Ectodermal cell (in vitro differentiated cells): ENCODE results near the gene TEX52.

Source experiments
- H3K27ac ChIP-seq: 2 replicates; pipeline ENCODE4 v1.7.0; 2013; ENCODE audit warnings: mild to moderate bottlenecking, low read depth, low read length; ENCODE audit not compliant: insufficient read depth, poor library complexity, severe bottlenecking
- H3K27me3 ChIP-seq: 2 replicates; pipeline ENCODE4 v1.7.0; 2013; ENCODE audit warnings: mild to moderate bottlenecking, low read length; ENCODE audit not compliant: insufficient read depth, control insufficient read depth, poor library complexity, severe bottlenecking
- H3K36me3 ChIP-seq: one replicate; pipeline ENCODE4 v1.7.0; 2013; ENCODE audit warnings: low read length; ENCODE audit not compliant: control insufficient read depth, insufficient read depth
- H3K4me1 ChIP-seq: one replicate; pipeline ENCODE4 v1.7.0; 2013; ENCODE audit warnings: low read length; ENCODE audit not compliant: control insufficient read depth, insufficient read depth
- H3K4me3 ChIP-seq: 2 replicates; pipeline ENCODE4 v1.7.0; 2013; ENCODE audit warnings: low read depth, low read length, control low read depth; ENCODE audit not compliant: insufficient read depth
- H3K9me3 ChIP-seq: 2 replicates; pipeline ENCODE4 v1.7.0; 2013; ENCODE audit warnings: mild to moderate bottlenecking, low read length, moderate library complexity; ENCODE audit not compliant: control insufficient read depth
- WGBS, 2 experiments: methylation state at CpG; one replicate each; pipeline ENCODE4 v1.1.7; 2013; ENCODE audit warnings: missing lambda C conversion rate in 2 of 2; 5-methylcytosine and 5-hydroxymethylcytosine counted together

The TEX52 gene

DNA sequence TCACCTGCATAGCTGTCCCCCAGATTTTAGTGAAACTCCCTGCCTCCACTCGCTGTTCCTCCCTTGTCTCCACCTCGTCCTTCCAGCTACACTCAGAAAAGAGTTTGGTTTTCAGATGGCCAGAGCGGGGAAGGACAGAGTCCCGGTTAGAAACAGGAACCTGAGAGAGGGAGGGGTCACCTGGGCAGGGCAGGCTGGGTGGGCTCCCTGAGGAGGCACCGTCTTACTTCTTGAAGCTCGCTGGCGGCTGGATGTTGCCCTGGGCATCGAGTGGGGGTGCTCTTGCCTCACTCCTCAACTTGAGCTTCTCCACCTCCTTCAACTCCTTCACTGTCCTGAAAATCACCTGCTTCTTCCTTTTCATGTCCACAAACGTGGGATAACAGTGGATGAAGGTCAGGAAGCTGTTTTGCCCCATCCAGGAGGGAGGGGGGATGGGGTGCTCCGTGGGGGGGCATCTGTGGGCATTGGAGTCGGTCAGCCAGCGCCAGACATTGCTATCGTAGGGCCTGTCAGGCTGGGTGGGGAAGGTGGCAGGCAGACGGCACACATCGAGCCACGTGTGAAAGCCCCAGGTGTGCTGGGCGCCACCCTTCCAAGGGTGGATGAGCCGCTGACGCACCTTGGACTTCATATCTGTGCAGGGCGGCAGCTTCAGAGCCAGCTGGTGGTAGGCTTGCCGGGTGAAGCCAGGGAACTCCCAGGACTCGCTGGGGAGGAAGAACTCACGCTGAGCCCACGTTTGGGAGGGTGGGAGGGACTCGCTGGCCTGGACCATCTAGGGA lies 2.0 kb downstream of the TEX52 start:
- Histone ChIP-seq H3K36me3 (peaks cover 16% of the 10 kb centered on the region), H3K4me3 (no peak overlapping the region), H3K27me3 (no peaks in the 10 kb centered on the region), H3K9me3 (no peaks in the 10 kb centered on the region), H3K27ac (no peak overlapping the region), H3K4me1 (peaks cover 19% of the 10 kb centered on the region)
- WGBS, 2 experiments = 87 to 88% methylated on average over 25 of the region's 25 CpGs

DNA sequence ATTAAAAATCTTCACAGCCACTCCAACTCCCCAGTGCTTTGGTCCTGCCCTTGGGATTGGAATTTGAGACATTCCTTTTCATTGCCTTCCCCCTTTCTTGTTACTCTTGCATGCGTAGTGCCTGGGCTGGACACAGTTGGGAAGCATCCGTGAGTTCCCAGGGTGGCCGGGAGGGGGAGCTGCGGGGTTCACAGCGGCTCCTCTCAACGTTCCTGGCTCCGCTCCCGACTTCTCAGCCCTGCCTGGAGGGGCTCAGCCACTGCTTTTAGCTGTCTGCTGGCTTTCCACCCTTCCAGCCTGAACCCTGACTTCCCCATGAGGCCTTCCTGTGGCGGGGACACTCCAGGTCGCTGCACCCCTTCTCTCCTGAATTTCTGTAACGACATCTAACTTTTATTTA lies 3.2 kb downstream of the TEX52 start:
- WGBS, 2 experiments = 7 to 9% methylated on average over 10 of the region's 11 CpGs
- H3K27ac ChIP-seq = no peak overlapping the region

DNA sequence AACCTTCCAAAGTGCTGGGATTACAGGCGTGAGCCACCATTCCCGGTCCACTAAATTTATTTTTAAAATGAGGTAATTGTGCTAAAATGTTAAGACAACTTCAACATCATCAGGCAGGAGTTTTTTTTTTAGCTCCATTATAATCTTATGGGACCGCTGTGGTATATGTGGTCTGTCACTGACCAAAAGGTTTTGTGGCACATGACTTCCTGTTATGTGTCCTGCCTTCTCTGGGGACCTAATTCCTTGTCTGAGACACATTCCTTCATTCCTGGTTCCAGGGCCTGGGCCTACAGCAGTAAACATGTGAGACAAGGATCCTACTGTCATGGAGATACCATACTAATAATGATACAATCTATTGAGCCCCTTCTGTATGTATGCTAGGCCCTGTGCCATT lies 4.9 kb downstream of the TEX52 start:
- peaks cover 16% of the 10 kb centered on the region for H3K4me1 ChIP-seq
- no peaks in the 10 kb centered on the region for H3K27me3 ChIP-seq
- no peaks in the 10 kb centered on the region for H3K9me3 ChIP-seq
- no peak overlapping the region for H3K4me3 ChIP-seq
- H3K27ac ChIP-seq = no peak overlapping the region
- WGBS, 2 experiments = 94 to 96% methylated on average over 3 of the region's 3 CpGs
- H3K36me3 ChIP-seq = no peaks in the 10 kb centered on the region

More for the DNA sequence above, 3.2 kb downstream of the TEX52 start:
- H3K27me3 ChIP-seq = no peaks in the 10 kb centered on the region
- peaks cover 4% of the 10 kb centered on the region for H3K36me3 ChIP-seq
- peaks cover 20% of the 10 kb centered on the region for H3K4me1 ChIP-seq
- no peak overlapping the region for H3K4me3 ChIP-seq
- no peaks in the 10 kb centered on the region for H3K9me3 ChIP-seq

DNA sequence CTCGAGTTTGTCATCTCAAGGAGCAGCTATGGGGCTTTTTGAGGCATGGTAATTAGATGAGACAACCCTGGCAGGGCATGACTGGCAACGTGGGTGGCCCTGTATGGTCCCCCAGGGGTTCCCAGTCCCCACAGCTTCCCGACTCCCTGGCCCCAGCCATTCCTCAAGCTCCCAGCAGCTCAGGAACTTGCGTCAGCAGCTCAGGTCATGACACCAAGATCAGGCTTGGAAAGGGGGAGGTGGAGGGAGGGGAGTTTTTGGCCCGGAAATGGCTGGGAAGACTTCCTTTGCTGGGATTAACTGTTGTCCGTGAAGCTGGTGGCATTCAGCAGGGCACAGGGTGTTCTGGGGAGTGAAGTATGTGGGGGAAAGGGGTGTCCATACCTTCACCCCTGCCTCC lies 11.6 kb downstream of the TEX52 start:
- H3K27me3 ChIP-seq = no peaks in the 10 kb centered on the region
- peaks cover 30% of the 10 kb centered on the region for H3K4me1 ChIP-seq
- no peak overlapping the region for H3K4me3 ChIP-seq
- no peaks in the 10 kb centered on the region for H3K36me3 ChIP-seq
- 44 to 48% methylated on average over 6 of the region's 6 CpGs for WGBS, 2 experiments
- no peaks in the 10 kb centered on the region for H3K9me3 ChIP-seq
- H3K27ac ChIP-seq = no peak overlapping the region

DNA sequence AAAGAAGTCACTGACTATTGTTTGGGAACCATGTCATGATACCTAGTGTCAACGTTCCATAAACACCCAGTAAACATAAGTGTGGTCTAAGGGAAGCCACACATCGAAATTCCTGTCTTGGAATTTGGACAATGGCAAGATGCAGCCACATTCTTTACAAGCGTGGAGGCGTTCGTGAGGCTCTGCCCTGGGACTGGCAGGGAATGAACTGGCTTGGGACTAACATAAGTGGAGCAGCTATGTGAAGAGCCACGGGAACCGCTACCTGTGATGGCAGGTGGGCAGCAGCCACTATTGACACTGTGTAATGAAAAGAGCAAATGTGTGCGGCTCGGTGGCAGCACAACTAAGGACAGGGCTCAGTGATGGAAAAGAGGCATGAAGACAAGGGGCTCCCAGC lies 12.1 kb downstream of the TEX52 start:
- H3K36me3 ChIP-seq = no peaks in the 10 kb centered on the region
- no peaks in the 10 kb centered on the region for H3K27me3 ChIP-seq
- H3K9me3 ChIP-seq = no peaks in the 10 kb centered on the region
- H3K4me3 ChIP-seq = no peak overlapping the region
- 92% methylated on average over 9 of the region's 9 CpGs for WGBS, 2 experiments
- no peak overlapping the region for H3K27ac ChIP-seq
- H3K4me1 ChIP-seq = peaks cover 30% of the 10 kb centered on the region

DNA sequence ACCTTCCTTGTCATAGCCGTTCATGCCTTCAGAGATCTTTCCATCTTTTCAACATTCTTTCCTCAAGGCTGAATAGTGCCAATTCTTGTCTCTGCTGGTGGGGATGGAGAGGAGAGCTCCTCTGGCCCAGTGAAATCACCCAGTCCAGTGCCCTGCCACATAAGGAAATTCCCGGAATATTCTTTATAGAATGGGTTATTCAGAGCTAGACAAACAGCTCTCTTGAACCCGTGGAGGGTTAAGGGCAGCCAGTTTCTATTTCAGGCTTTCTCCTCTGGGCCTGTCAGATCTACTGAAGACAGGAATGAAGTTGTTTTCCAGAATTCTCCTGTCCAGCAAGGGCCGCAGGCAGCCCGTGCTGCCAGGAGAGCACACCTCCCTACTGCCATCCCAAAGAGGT lies 13.9 kb downstream of the TEX52 start:
- WGBS, 2 experiments = 91 to 94% methylated on average over 5 of the region's 5 CpGs
- peaks cover 18% of the 10 kb centered on the region for H3K4me1 ChIP-seq

DNA sequence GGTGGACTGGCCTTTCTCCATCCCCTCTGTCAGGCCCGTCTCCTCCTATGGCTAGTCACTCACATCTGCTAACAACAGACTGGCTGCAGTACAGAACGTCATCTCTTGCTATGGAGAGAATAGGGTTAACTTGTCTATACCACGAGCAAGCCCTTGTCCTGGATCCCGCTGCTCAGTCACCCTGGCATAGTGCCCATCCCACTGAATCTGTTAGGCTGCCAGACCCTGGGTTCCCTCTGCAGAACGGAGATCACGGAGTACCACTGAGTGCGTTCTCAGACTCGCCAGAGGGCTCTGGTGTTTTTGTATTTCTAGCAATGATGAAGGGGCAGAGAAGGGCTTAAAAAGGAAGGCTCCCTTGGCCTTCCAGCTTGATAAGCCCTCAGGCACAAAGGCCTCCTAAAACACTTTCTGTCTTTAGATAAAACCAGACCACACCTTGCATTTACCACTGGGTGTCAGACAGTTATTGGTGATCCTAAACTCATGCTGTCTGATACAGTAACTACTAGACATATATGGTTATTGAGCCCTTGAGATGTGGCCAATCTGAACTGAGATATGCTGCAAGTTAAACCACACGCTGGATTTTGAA lies 15.7 kb downstream of the TEX52 start:
- Histone ChIP-seq H3K27ac (no peak overlapping the region), H3K4me3 (no peak overlapping the region), H3K27me3 (no peaks in the 10 kb centered on the region), H3K4me1 (peaks cover 13% of the 10 kb centered on the region), H3K36me3 (no peaks in the 10 kb centered on the region), H3K9me3 (no peaks in the 10 kb centered on the region)
- 80 to 87% methylated on average over 9 of the region's 9 CpGs for WGBS, 2 experiments

More for the DNA sequence above, 13.9 kb downstream of the TEX52 start:
- no peaks in the 10 kb centered on the region for H3K9me3 ChIP-seq
- no peaks in the 10 kb centered on the region for H3K36me3 ChIP-seq
- no peak overlapping the region for H3K27ac ChIP-seq
- no peaks in the 10 kb centered on the region for H3K27me3 ChIP-seq
- no peak overlapping the region for H3K4me3 ChIP-seq

DNA sequence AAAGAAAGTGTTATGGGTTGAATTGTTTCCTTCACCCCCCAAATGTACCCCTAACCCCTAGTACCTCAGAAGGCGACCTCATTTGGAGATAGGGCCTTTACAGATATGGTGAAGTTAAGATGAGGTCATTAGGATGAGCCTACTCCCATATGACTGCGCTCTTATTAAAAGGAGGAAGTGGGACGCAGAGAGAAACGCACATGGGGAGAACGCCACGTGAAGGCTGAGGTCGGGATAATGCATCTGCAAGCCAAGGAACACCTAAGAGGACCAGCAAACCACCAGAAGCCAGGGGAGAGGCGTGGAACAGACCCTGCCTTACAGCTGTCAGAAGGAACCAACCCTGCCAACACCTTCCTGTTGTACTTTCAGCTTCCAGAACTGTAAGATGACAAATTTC lies 20.3 kb downstream of the TEX52 start:
- peaks cover 22% of the 10 kb centered on the region for H3K4me1 ChIP-seq
- no peak overlapping the region for H3K27ac ChIP-seq
- no peaks in the 10 kb centered on the region for H3K27me3 ChIP-seq
- WGBS, 2 experiments = 85% methylated on average over 8 of the region's 8 CpGs
- H3K9me3 ChIP-seq = no peaks in the 10 kb centered on the region
- H3K4me3 ChIP-seq = no peak overlapping the region
- H3K36me3 ChIP-seq = peaks cover under 1% of the 10 kb centered on the region

DNA sequence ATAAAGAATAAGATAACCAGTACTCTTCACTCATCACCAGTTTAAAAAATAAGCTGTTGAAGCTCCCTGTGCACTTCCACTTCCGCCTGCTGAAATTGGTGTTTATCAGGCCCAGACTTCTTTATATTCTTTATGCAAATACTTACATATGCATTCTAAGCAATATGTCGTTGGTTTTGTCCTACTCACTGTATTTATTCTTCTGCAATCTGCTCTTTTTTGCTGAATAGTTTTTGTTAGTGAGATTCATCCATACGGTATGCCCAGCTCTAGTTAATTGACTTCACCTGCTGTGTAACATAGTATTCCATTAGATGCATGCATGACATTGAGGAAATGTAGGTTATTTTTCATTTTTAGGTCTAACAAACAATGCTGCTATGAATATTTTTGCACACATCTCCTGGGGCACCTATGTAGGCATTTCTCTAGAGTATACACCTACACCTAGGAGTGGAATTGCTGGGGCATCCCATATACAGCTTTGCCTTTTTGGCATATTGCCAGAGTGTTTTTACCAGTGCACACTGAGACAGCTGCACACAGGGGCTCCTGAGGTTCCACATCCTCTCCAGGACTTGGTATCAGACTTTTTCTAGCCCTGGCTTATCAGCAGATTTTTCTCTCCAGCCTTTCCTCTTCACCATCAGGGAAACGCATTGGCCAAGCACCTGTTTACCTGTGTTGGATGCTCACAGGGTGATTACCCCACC lies 21.0 kb downstream of the TEX52 start:
- Histone ChIP-seq H3K36me3 (peaks cover 6% of the 10 kb centered on the region), H3K9me3 (no peaks in the 10 kb centered on the region), H3K4me1 (peaks cover 22% of the 10 kb centered on the region), H3K27me3 (no peaks in the 10 kb centered on the region), H3K4me3 (no peak overlapping the region), H3K27ac (no peak overlapping the region)
- WGBS, 2 experiments = 86 to 89% methylated on average over 4 of the region's 4 CpGs
